Suppressor macrophage treated with lipopolysaccharide for 4 hours (primary cell): Measurements from ENCODE around the gene TMEM243.
"Not testable (repeated sequence)": the region's sequence is repeated elsewhere in the genome, so short reads cannot be mapped to it uniquely, and the experiment has no call there.

ENCODE experiments used
- DNase-seq: peaks from one replicate; pipeline ENCODE4 v3.0.0-alpha.2; 2020

Gene TMEM243

DNA sequence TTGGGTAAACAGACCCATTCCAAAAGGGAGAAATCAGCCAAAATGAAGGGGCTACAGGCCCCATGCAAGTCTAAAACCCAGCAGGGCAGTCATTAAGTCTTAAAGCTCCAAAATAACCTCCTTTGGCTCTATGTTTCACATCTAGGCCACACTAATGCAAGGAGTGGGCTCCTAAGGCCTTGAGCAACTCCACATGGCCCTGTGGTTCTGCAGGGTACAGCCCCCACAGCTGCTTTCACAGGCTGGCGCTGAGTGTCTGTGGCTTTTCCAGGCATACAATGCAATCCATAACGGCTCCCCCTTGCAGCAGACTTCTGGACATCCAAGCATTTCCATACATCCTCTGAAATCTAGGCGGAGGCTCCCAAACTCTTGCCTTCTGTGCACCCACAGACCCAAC lies 9.0 kb downstream of the TMEM243 start:
- DNase-seq, result no peak

DNA sequence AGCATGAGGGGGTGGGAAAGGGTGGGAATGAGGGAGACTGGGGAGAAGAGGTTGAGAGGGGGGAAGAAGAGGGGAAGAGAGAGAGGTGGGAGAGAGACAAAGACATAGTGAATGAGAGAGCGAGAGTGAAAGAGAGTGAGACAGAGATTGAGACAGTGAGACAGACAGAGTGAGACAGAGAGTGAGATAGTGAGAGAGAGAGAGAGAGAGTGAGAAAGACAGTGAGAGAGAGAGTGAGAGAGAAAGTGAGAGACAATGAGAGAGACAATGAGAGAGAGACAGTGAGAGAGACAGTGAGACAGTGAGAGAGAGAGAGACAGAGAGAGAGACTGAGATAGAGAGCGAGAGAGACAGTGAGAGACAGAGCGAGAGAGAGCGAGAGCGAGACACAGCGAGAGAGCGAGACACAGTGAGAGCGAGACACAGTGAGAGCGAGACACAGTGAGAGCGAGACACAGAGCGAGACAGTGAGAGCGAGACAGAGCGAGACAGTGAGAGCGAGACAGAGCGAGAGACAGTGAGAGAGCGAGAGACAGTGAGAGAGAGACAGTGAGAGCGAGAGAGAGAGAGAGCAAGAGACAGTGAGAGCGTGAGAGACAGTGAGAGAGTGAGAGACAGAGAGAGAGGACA lies 10.1 kb downstream of the TMEM243 start:
- no peak for DNase-seq

DNA sequence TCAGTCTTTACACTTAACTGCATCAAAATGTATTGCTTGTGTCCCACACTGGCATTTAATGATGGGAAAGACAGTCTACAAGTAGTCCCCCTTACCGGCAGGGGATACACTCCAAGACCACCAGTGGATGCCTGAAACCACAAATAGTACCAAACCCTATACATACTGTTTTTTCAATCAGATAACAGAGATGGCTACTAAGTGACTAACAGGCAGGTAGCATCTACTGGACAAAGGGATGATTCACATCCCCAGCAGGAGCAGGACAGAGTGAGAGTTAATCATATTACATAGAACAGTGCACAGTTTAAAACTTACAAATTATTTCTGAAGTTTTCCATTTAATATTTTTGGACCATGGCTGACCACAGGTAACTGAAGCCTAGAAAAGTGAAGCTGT lies 13.2 kb downstream of the TMEM243 start:
- DNase-seq, result no peak

DNA sequence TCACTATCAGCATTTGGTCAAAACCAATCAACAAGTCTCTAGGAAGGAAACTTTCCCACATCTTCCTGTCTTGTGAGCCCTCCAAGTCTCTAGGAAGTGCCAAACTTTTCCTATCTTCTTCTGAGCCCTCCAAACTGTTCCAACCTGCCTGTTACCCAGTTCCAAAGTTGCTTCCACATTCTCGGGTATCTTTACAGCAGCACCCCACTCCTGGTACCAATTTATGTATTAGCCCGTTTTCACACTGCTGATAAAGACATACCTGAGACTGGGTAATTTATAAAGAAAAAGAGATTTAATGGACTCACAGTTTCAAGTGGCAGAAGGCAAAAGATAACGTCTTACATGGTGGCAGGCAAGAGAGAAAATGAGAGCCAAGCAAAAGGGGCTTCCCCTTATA lies 13.8 kb downstream of the TMEM243 start:
- not testable (repeated sequence) for DNase-seq

DNA sequence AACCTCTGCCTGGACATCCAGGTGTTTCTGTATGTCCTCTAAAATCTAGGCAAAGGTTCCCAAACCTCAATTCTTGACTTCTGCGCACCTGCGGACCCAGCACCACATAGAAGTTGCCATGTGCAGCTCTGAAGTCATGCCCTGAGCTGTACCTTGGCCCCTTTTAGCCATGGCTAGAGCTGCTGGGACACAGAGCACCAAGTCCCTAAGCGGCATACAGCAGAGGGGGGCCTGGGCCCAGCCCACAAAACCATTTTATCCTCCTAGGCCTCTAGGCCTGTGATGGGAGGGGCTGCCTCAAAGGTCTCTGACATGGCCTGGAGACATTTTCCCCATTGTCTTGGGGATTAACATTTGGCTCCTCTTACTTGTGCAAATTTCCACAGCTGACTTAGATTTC lies 14.6 kb downstream of the TMEM243 start:
- DNase-seq, result no peak

DNA sequence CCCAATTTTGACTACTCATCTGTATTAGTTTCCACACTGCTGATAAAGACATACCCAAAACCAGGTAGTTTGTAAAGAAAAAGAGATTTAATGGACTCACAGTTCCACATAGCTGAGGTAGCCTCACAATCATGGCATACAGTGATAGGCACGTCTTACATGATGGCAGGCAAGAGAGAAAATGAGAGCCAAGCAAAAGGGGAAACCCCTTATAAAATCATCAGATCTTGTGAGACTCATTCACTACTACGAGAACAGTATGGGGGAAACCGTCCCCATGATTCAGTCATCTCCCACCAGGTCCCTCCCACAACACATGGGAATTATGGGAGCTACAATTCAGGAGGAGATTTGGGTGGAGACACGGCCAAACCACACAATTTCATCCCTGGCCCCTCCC lies 15.6 kb downstream of the TMEM243 start:
- peak; percentile 26 for DNase-seq

DNA sequence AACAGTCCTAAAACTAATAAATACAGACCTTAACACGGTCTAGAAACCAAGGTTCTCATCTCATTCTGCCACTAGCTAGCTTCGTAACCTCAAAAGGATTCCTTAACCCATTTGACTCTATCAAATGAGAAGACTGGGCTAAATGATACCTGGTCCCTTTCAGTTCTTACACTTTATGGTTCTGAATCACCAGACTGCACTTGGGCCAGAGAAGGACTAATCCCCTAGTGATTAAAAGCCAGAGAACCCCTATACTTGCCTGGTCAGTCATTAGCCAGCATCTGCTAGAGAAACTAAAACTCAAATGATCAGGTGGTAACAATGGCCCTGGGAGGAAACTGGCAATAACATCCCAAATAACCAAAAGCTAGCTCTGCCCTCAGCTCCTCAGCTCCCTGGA lies 16.8 kb downstream of the TMEM243 start:
- DNase-seq, result no peak

DNA sequence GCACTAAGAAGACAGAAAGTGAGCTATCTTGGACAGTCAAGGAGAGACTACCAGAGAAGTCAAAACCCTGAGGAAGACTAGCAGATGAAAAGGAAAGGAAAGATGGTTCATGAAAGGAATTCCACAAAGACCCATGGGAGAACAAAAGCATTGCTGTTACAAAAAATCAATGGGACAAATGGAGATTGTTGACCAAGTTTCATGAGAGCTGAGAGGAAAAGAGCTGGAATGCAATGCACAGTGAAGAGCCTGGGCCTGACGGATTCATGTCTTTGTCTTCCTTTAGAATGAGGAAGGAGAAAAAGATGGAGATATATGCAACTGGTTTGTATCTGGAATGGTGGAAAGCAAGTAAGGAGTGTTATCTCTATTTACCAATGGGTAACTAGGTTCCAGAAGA lies 17.3 kb downstream of the TMEM243 start:
- no peak for DNase-seq

DNA sequence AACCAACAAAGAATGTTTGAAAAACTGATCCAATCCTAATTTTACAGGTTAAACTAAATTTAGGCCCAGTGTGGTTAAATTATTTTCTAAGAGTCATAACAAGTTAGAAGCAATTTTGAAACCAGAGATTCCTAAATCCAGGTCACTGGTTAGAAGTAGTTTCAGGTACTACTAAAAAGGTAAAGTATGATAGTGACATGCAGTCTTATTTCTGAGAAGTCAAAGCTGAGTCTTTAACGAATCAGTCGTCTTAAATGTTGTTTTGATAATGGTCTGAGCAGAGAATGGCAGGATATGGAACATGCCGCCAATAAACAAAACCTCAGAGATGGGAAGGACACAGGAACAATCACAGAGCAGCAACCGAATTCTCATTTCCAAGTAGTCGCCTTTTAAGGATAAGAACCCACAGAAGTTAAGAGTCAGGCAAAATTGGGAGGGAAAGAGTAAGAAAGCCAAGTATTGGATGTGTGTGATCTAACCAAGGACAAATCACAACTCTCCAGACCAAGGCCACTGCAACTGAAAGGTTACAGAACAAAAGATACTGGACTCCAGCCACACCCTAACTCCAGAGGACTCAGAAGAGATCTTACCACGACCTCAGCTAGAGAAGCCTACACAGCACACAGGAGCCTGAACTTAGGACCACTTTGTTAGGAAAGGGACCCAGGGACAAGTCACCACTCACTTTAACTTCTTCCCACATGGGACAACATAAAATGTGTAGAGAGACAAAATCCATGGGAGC lies 19.7 kb downstream of the TMEM243 start:
- no peak for DNase-seq

DNA sequence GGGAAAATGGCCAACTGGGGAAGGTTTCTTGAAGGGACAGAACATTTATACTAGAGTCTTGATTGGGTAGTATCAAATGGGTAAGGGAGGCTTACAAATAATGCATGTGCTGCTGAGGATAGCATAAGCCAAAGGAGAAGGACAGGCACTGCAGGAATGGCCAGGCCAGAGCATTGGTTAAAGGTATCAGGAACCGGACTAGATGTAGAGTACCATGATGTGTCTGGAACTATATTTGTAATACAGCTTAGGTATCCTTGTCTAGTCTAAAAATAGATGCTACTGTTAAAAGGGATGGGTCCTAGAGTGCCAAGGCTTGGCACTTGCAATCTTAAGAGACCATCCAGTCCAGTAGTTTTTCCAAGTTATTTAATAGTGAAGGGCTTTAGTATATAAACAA lies 20.3 kb downstream of the TMEM243 start:
- DNase-seq, result no peak

DNA sequence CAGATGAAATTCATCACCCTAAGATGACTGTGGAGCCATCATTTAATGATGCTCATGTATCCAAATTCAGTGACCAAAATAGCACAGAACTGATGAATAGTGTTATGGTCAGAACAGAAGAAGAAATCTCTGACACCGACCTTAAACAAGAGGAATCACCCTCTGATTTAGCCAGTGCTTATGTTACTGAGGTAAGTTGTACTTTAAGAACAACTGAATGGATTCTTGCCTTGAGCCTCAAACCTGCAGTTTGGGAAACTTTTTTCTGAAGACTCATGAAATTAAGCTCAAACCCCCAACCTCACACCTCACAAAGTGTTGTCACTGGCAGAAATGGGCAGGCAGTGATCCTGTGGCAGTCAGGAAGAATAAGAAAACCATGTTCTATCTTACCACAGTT lies 25.6 kb downstream of the TMEM243 start:
- DNase-seq, result no peak

DNA sequence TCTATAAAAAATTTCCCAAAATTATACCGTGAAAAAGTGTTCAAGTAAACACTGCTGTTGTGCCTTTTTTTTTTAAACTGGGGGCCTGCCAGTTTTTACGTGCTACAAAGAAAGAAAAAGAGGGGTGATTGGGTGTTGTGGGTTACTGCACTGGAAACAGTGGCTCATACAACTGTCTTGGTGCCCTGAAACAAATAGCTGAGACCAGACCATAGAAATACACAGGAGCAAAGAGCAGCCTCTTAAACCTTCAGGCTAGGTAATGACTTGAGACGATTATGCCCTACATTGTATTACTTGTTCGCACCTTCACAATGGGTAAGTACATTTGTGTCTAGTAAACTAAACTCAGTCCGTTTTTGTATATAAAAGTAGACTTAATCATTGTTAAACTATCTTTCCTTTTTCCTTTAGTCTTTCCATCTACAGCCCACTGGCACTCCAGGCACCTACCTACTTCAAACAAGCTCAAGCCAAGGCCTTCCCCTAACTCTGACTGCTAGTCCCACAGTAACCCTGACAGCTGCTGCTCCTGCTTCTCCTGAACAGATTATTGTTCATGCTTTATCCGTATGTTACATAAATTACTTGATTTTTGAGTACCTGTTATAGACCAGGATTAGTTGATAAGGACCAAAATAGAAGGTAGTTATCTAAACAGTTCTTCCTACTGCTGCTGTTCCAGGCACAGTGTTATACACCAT lies 26.6 kb downstream of the TMEM243 start:
- no peak for DNase-seq

DNA sequence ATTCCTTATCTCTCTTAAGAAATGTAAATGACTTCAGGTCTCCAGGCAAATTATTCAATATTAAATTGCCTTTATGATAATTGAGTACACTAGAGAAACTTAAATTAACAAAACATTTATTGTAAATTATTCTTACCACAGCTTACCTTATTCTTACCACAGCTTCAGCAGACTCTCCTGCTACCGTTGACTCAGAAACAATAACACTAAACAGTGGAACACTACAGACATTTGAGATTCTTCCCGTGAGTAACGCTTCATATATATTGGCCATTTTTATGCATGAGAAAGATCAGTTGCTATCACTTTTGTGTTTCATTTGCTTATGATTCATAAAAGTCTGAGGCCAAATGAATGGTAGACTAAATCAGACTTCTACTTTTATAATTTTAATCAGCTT lies 28.7 kb downstream of the TMEM243 start:
- DNase-seq, result no peak

DNA sequence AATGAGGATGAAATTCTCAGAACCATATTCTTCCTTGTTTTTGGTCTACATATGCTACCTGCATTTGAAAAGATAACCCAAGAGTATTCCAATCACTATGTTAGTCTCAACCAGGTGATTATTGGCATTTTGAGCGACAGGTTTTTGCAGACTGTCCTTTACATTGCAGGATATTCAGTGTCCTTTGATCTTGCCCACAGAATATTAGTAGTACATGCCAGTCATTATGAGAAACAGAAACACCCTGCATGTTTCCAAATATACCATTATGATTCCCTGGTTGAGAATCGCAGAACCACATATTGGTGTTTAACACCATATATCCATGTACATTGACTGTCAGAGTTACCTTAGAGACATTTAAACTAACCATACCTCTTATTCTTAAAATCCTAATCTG lies 30.6 kb downstream of the TMEM243 start:
- DNase-seq, result no peak

DNA sequence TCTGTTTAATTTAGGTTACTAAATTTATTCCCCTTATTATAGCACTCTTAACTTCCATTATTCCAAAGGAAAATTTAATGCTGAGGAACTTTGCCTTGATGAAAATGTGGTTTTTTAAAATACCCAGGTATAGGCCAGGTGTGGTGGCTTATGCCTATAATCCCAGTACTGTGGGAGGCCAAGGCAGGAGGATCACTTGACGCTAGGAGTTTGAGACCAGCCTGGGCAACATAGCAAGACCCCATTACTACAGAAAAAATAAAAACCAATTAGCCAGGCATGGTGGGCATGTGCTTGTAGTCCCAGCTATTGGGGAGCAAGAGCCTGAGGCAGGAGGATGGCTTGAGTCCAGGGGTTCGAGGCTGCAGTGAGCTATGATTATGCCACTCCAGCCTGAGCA lies 32.4 kb downstream of the TMEM243 start:
- no peak for DNase-seq

DNA sequence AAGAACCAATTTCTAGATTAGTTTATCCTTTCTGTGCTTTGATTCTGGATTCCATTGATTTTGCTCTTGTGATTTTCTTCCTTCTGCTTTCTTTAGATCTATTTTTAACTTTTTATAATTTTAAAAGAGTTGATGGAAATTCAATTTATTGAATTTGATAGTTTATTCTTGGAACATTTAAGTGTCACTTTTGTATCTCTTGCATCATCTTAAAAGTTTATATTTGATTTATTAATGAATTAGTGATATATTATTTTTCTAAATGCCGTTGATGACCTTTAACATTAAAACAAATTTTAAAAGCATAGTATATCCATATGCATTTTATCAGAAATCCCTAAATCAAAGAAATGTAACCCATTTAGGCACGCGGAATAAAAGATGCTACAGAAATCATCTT lies 40.4 kb downstream of the TMEM243 start:
- DNase-seq, result no peak

DNA sequence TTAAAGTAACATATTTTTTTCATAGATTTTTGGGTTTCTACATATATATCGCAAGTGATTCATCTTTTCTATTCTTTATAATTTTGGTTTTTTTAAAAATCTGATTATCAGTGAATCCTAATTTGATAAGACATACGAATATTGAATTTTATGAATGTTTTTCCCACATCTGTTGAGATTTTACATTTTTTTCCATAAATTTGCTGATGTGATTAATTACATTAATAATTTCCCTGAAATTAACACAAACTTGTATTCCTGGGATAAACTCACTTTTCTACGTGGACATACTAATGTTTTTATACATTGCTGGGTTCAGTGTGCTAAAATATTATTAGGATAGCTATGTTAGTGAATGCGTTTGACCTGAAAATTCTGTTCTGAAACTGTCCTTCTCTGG lies 41.2 kb downstream of the TMEM243 start:
- no peak for DNase-seq

DNA sequence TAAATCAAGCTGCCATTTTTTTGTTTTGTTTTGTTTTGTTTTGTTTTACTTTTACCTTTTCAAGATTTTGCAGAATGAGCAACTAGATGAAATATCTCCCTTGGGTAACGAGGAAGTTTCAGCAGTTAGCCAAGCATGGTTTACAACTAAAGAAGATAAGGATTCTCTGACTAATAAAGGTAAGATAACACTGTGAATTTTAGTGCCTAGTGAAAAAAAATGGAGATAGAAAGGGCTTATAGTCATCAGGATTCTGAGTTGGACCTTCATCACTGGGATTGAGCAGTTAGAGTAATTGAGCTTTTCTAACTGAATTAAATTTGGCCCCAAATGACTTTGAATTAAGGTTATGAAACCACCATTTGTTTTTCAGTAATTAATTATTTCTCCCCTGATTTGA lies 46.1 kb downstream of the TMEM243 start:
- DNase-seq, result no peak

DNA sequence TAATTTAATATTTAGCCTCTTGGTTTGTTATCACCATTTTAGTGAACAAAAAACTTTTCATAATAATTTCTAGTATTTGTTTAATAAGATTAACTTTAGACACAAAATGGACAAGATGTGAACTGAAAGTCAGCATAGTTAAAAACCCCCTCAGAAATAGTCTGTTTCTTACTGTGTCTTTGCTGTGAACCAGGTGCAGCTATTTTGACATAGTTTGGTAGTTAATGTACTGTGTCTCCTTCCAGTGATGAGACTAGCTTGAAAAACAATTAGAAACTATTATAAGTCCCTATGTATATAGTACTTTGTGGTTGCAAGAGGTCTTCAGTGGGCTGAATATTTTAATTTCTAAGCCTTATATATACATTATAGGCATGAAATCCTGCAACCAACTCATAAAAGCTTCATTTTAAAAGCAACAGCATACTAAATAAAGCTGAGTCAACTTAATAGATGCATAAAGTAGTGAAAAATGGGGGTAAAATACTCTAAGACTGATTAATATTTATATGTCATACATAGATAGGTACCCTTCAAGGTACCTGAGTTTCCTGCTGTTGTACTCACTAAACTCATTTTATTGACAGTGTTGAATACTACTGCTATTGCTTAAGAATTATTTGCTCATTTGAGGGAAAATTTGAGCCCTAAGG lies 48.1 kb downstream of the TMEM243 start:
- no peak for DNase-seq

DNA sequence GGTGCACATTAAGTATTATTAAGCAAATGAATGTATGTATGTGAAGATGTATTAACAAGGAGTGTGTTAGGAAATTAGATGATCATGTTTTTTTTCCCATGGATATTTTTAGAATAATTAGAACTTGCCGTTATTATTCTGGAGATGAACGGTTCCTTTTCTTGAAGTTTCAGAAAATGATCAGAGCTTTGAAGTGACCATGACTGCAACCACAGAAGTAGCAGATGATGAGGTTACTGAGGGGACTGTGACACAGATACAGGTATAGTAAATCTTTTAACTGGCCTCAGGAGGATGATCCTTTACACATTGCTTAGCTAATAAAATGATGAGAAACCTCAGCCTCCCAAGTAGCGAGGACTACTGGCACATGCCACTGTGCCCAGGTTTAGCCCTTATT lies 48.7 kb downstream of the TMEM243 start:
- DNase-seq, result no peak

DNA sequence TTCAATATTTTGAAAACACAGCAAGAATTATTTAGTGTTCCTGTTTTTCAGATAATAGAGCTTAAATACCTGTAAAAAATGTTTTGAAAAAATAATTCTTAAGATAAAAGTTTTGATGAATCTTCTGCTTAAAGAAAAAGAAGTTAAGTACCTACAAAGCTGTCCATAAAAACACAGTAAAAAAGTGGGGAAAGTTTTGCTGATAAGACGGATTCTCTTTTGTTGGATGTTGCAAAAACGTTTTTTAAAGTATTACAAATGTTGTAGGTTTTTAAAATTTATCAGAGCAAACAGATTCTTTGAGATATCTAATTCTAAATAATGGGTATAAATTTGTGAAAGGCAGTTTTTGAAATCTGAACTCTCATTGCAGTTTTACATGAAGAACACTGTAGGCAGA lies 55.1 kb downstream of the TMEM243 start:
- no peak for DNase-seq

DNA sequence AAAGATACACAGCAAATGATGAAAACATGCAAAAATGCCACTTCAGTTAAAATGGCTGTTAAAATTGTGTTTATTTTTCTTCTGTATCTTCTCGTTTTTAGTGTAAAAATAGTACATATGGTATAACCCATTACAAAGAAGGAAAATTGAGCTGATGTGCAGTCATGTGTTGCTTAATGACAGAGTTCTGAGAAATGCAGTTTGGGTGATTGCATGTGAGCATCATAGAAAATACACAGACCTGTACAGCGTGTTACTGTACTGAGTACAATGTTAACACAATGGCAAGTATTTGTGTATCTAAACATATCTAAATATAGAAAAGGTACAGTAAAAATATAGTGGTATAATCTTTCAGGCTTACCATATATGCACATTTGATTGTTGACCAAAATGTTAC lies 60.0 kb downstream of the TMEM243 start:
- no peak for DNase-seq

DNA sequence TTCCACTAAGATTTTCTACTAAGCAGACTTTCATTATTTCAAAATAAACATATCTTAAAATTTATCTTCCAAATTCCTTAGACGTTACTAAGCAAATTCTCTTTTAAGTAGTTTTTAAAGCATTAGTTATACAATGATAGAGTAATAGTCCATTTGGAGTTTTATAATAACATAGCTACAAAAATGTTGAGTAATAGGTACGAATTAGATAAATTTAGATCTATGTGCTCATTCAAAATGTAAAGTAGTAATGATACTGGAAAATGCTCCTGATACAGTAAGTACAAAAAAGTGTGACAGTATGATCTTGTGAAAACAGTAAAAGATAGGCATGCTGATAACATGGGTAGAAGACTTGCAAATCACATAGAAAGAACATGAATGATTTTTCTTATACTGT lies 62.8 kb downstream of the TMEM243 start:
- no peak for DNase-seq

DNA sequence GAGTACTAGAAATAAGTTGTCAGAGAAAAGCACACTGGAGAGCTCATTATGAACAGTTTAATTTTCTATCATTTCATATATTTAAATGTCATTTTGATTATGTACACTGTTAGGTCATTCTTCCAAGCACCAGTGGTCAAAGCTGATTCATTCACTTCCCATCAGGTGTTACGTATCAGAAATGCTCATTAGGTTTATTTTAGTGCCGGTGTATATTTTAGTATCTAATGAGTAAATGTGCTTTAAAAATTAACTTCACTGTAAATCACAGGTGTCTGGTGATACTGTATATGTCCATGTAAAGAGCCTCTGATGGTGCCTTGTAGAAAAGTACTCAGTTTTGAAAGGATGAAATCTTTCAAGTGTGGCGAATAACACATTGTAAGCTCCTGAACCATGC lies 63.7 kb downstream of the TMEM243 start:
- no peak for DNase-seq
